H1 (cell line): ENCODE data around the gene MAGT1. TPM values are rescaled to one million over a fixed set of nuclear protein-coding genes. Genes with fewer than 3 reads are reported as not detected.

Experiments
- BRCA1 ChIP-seq: IDR thresholded peaks from 2 replicates; pipeline ENCODE4 v1.6.1; 2012; ENCODE audit warnings: low read depth, low read length, improper control_type of control experiment
- CTBP2 ChIP-seq: IDR thresholded peaks from 2 replicates; pipeline ENCODE4 v1.7.0; 2011; ENCODE audit warnings: borderline replicate concordance, mild to moderate bottlenecking, moderate library complexity, mixed read lengths, low read length; ENCODE audit not compliant: insufficient read depth, insufficient read length
- EP300 ChIP-seq, 2 experiments: IDR thresholded peaks; 1 replicate in 1 of 2; 2 replicates in 1 of 2; pipeline ENCODE4 v1.6.1; 2011 to 2012; ENCODE audit warnings: low read depth in 2 of 2, low read length in 2 of 2, mild to moderate bottlenecking in 2 of 2, borderline replicate concordance in 1 of 2, inconsistent platforms in 1 of 2, moderate library complexity in 1 of 2
- SAP30 ChIP-seq: fragments of 300-600 bp; sonication (generic); IDR thresholded peaks from 2 replicates; pipeline ENCODE4 v1.7.1; 2012; ENCODE audit warnings: low read length, moderate library complexity, mild to moderate bottlenecking, inconsistent platforms; ENCODE audit not compliant: insufficient read depth, insufficient replicate concordance
- TAF1 ChIP-seq: IDR thresholded peaks from 2 replicates; pipeline ENCODE4 v1.6.1; 2011; ENCODE audit warnings: mild to moderate bottlenecking, low read depth, low read length
- polyA plus RNA-seq, 7 experiments: library from polyadenylated mRNA; depleted of rRNA in 3 of 7; stranded (reverse) in 5 of 7; unstranded in 2 of 7; fragments of >200 nt in 5 of 7; fragments of 200-250 nt in 2 of 7; gene quantifications; 1 replicate in 5 of 7; 2 replicates in 1 of 7; 4 replicates in 1 of 7; pipeline versions ENCODE4 v1.2.1 to v1.2.3, GENCODE V29; 2011 to 2013; ENCODE audit warnings: missing spikeins in 2 of 7, mixed read lengths in 2 of 7
- total RNA-seq: library from RNA; stranded (reverse); fragmentation: NEBNext Ultra II Directional; extraction: Animal tissue kit (Norgen Biotek cat#: 25700); gene quantifications from 2 replicates; pipeline ENCODE4 v1.2.1, GENCODE V29; 2021

MAGT1 gene
- total and polyA plus RNA-seq, 2 of the 8 experiments (the other 6 are each of a cell fraction or from before 2014, with no cell fraction given): 14.4 to 47.6 TPM

DNA sequence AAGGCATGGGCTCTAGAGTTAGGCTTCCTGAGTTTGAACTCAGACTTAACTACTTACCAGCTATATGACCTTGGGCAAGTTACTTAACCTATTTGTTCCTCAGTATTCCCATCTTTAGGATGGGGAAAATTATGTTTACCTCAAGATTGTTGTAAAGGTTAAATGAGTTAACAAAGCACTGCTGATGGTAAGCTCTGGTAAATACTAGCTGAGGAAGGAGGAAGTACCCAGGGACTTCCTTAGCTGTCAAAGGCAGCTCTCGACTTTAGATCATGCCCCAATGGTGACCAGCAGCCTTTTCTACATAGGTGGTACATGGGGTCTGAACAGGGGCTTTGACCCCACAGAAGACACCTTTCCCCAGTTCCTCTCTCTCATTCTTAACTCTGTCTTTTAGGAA lies 35.3 kb upstream of the MAGT1 start (continued):
- TF ChIP-seq TAF1 (no peak), CTBP2 (no peak), SAP30 (no peak), BRCA1 (no peak), EP300 (IDR thresholded peaks at IDR 0.05; ENCODE audit: borderline replicate concordance in 1 of 2, low read depth in 2 of 2, low read length in 2 of 2) (no peak)
